Tibial artery (tissue), 4 donors: Measurements from ENCODE around the gene PELO.

ENCODE experiments used
- DNase-seq, 2 donors: peaks; one replicate each; pipeline ENCODE4 v3.0.0-alpha.2; 2019
- H3K27ac ChIP-seq, 2 donors: fragments of 200-600 bp; sonication (generic) in 1 of 2; 1 replicate in 1 of 2; 2 replicates in 1 of 2; pipeline ENCODE4 v1.5.1; 2018 to 2019; ENCODE audit warnings: mild to moderate bottlenecking in 1 of 2
- H3K27me3 ChIP-seq, 2 donors: fragments of 200-600 bp; sonication (generic) in 1 of 2; one replicate each; pipeline versions ENCODE4 v1.5.1 to v1.6.0; 2016 to 2019
- H3K36me3 ChIP-seq, 3 donors: fragments of 200-600 bp; sonication (generic) in 2 of 3; one replicate each; pipeline ENCODE4 v1.5.1; 2016 to 2019; ENCODE audit warnings: mild to moderate bottlenecking in 2 of 3
- H3K4me1 ChIP-seq, 4 donors: fragments of 200-600 bp; sonication (generic) in 2 of 4; 1 replicate in 3 of 4; 2 replicates in 1 of 4; pipeline ENCODE4 v1.5.1; 2016 to 2019
- H3K4me3 ChIP-seq, 2 donors: fragments of 200-600 bp; sonication (generic) in 1 of 2; 1 replicate in 1 of 2; 2 replicates in 1 of 2; pipeline ENCODE4 v1.5.1; 2018 to 2019; ENCODE audit warnings: mild to moderate bottlenecking in 2 of 2
- H3K9me3 ChIP-seq, 3 donors: fragments of 200-600 bp; sonication (generic) in 1 of 3; one replicate each; pipeline ENCODE4 v1.5.1; 2016 to 2019
- intact Hi-C: fragments of 100-400 bp; cut with DNase I; formaldehyde crosslinking; loops from one replicate; pipeline ENCODE4 v1.15.0; 2023; ENCODE audit warnings: low total_unique reads
- TF ChIP-seq, protein P1 (sequence below), 2 experiments: fragments of 200-600 bp in 1 of 2; fragments of 450-650 bp in 1 of 2; IDR thresholded peaks; one replicate each; pipeline ENCODE4 v1.5.1; 2017 to 2019; ENCODE audit warnings: antibody characterized with exemption in 2 of 2, mild to moderate bottlenecking in 1 of 2, moderate library complexity in 1 of 2

The PELO gene

DNA sequence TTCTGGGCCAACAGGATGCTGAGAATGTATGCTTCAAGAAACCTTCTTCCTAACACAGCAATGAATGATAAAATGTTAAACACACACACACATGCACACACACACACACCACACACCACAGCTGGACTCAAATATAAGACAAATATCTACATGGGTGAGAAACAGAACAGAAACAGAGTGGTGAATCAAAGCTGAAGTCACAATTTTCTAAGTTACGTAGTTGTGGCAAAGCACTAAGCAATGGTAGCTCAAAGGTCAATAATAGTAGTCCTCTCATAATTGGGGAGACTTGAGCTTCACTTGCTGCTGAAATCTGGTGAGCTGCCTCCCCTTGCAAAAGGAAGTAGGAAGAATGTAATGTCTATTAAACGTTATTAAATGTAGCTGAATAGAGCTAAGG, 33.7 kb upstream of the PELO start:
- H3K4me1 ChIP-seq: peaks cover 0 to 7% (median 0%) of the 10 kb centered on the region in 4 donors
- intact Hi-C loops: no loop called here
- TF ChIP-seq, protein P1, sequence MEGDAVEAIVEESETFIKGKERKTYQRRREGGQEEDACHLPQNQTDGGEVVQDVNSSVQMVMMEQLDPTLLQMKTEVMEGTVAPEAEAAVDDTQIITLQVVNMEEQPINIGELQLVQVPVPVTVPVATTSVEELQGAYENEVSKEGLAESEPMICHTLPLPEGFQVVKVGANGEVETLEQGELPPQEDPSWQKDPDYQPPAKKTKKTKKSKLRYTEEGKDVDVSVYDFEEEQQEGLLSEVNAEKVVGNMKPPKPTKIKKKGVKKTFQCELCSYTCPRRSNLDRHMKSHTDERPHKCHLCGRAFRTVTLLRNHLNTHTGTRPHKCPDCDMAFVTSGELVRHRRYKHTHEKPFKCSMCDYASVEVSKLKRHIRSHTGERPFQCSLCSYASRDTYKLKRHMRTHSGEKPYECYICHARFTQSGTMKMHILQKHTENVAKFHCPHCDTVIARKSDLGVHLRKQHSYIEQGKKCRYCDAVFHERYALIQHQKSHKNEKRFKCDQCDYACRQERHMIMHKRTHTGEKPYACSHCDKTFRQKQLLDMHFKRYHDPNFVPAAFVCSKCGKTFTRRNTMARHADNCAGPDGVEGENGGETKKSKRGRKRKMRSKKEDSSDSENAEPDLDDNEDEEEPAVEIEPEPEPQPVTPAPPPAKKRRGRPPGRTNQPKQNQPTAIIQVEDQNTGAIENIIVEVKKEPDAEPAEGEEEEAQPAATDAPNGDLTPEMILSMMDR (IDR thresholded peaks at IDR 0.05): no peak
- no peak overlapping the region for H3K27ac ChIP-seq
- no peaks in the 10 kb centered on the region for H3K27me3 ChIP-seq
- DNase-seq: no peak
- no peaks in the 10 kb centered on the region for H3K36me3 ChIP-seq
- H3K9me3 ChIP-seq: no peaks in the 10 kb centered on the region
- H3K4me3 ChIP-seq: no peak overlapping the region

DNA sequence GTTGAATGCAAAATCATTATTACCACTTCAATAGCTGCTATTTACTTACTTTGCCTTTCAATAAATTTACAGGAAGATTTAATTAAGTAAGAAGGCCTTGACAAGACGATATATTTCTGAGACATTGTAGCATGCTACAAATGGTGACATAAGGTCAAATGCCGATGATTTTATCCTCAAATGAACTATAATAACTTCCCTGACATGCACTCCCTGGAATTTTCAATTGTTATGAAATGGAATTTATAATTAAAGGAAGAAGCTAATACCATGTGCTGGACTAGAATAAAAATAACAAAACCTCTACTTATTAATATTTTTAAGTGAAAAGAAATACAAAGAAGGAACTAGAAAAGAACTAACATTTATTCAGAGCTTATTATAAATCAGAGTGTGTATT, 30.2 kb upstream of the PELO start:
- Histone ChIP-seq H3K36me3 (no peaks in the 10 kb centered on the region), H3K9me3 (no peaks in the 10 kb centered on the region), H3K27me3 (no peaks in the 10 kb centered on the region), H3K4me3 (no peak overlapping the region), H3K27ac (no peak overlapping the region), H3K4me1 (no peaks in the 10 kb centered on the region)
- DNase-seq: no peak
- TF ChIP-seq, protein P1 (IDR thresholded peaks at IDR 0.05): no peak
- intact Hi-C loops: no loop called here

DNA sequence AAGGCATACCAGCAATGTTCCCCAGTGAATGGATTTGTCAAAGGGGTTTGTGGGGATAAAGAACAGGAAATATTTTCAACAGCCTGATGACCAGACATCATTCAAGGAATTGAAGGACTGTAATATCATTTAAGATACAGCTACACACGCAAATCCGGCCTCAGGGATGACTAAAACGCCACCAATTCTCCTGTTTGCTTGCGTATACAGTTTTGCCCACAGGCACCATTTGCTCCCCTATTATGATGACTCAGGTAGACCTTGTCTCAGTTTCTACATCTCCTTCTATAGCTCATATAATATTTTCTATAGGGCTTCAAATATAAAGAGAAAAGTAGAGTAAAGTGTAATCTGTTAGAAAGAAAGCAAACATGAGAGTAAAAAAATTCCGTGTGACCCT, 29.7 kb upstream of the PELO start:
- TF ChIP-seq, protein P1 (IDR thresholded peaks at IDR 0.05): no peak
- Histone ChIP-seq H3K27me3 (no peaks in the 10 kb centered on the region), H3K4me1 (no peaks in the 10 kb centered on the region), H3K9me3 (no peaks in the 10 kb centered on the region), H3K27ac (no peak overlapping the region), H3K36me3 (no peaks in the 10 kb centered on the region), H3K4me3 (no peak overlapping the region)
- intact Hi-C loops: no loop called here
- no peak for DNase-seq

DNA sequence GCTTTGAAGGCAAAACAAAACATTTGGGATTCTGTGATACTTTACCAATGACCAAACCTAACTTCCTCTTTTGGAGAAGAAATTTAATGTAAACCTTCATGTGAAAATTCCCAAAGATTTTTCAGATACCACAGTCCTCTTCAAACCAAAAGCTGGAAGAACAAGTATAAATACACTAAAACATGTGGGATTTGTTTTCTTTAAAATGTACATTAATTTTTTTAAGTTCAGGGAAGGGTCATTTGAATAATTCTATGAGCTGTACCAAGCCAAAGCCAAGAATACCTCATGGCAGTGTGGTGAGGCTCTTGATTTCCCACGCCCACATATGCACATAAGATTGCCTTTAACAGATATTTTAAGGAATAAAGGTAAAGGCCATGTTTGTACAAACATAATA, 28.4 kb upstream of the PELO start:
- no peak for DNase-seq
- Histone ChIP-seq H3K4me1 (no peaks in the 10 kb centered on the region), H3K27me3 (no peaks in the 10 kb centered on the region), H3K4me3 (no peak overlapping the region), H3K9me3 (no peaks in the 10 kb centered on the region), H3K36me3 (no peaks in the 10 kb centered on the region), H3K27ac (no peak overlapping the region)
- TF ChIP-seq, protein P1 (IDR thresholded peaks at IDR 0.05): no peak
- intact Hi-C loops: no loop called here

DNA sequence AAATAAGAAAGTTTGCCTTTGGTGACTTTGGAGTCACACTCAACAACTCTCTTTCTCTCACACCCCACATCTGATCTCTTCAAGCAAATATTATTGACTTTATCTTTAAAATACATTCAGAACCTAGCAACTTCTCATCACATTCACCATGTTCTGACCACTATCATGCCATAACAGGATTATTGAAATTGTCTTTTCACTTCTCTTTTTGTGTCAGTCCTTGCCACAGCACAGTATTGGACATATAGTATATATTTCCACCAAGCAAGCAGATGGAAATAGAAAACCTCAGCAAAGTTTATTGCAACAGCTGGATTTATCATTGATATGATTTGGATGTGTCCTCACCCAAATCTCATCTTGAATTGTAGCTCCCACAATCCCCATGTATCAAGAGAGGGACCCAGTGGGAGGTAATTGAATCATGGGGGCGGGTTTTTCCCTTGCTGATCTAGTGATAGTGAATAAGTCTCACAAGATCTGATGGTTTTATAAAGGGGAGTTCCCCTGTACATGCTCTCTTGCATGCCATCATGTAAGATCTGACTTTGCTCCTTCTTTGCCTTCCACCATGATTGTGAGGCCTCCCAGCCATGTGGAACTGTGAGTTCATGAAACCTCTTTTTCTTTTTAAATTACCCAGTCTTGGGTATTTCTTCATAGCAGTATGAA, 26.9 kb upstream of the PELO start:
- intact Hi-C loops: no loop called here
- no peaks in the 10 kb centered on the region for H3K9me3 ChIP-seq
- no peaks in the 10 kb centered on the region for H3K27me3 ChIP-seq
- no peaks in the 10 kb centered on the region for H3K4me1 ChIP-seq
- DNase-seq: no peak
- no peak overlapping the region for H3K4me3 ChIP-seq
- H3K36me3 ChIP-seq: no peaks in the 10 kb centered on the region
- TF ChIP-seq, protein P1 (IDR thresholded peaks at IDR 0.05): no peak
- H3K27ac ChIP-seq: no peak overlapping the region
